Astrocyte (in vitro differentiated cells and primary cell): Measurements from ENCODE around the gene PTPRN2. TPM values are rescaled to one million over a fixed set of nuclear protein-coding genes. Genes with fewer than 3 reads are reported as not detected.

Experiments used
- DNase-seq: peaks from one replicate; pipeline ENCODE4 v3.0.0-alpha.2; 2010; ENCODE audit warnings: low read depth
- FAIRE-seq: peaks from 2 replicates; lab custom pipeline; 2011; peaks lifted over from hg19 to GRCh38; lab: Jason Lieb, UNC
- H2AFZ ChIP-seq: 2 replicates; pipeline ENCODE4 v1.6.0; 2012; ENCODE audit warnings: low read depth, low read length, inconsistent platforms
- H3K27ac ChIP-seq: 2 replicates; pipeline ENCODE4 v1.5.1; 2011; ENCODE audit warnings: low read depth, low read length, inconsistent platforms
- H3K27me3 ChIP-seq: 2 replicates; pipeline ENCODE4 v1.6.0; 2011; ENCODE audit warnings: low read length, inconsistent platforms; ENCODE audit not compliant: insufficient read depth
- H3K36me3 ChIP-seq: 2 replicates; pipeline ENCODE4 v1.5.1; 2011; ENCODE audit warnings: low read length, inconsistent platforms; ENCODE audit not compliant: insufficient read depth
- H3K4me1 ChIP-seq: 2 replicates; pipeline ENCODE4 v1.5.1; 2011; ENCODE audit warnings: low read length, inconsistent platforms; ENCODE audit not compliant: insufficient read depth
- H3K4me2 ChIP-seq: 2 replicates; pipeline ENCODE4 v1.6.0; 2012; ENCODE audit warnings: low read length, inconsistent platforms
- H3K4me3 ChIP-seq: 2 replicates; pipeline ENCODE4 v1.5.1; 2011; ENCODE audit warnings: low read depth, mild to moderate bottlenecking, low read length, inconsistent platforms; ENCODE audit not compliant: insufficient read depth
- H3K79me2 ChIP-seq: 2 replicates; pipeline ENCODE4 v1.6.0; 2012; ENCODE audit warnings: mild to moderate bottlenecking, low read length, inconsistent platforms; ENCODE audit not compliant: insufficient read depth
- H3K9ac ChIP-seq: 2 replicates; pipeline ENCODE4 v1.6.0; 2012; ENCODE audit warnings: mild to moderate bottlenecking, low read length, inconsistent platforms
- H3K9me3 ChIP-seq: 2 replicates; pipeline ENCODE4 v1.5.1; 2012; ENCODE audit warnings: low read depth, mild to moderate bottlenecking, low read length, inconsistent platforms; ENCODE audit not compliant: insufficient read depth
- H4K20me1 ChIP-seq: 2 replicates; pipeline ENCODE4 v1.6.0; 2012; ENCODE audit warnings: low read length, inconsistent platforms; ENCODE audit not compliant: insufficient read depth
- H3K27ac Mint-ChIP-seq: one replicate; pipeline ENCODE4 v1.8.0; 2021; ENCODE audit warnings: mild to moderate bottlenecking, mixed read lengths; ENCODE audit not compliant: unreplicated experiment
- H3K27me3 Mint-ChIP-seq: one replicate; pipeline ENCODE4 v1.8.0; 2021; ENCODE audit warnings: low read depth, mixed read lengths; ENCODE audit not compliant: unreplicated experiment
- H3K36me3 Mint-ChIP-seq: one replicate; pipeline ENCODE4 v1.8.0; 2021; ENCODE audit warnings: low read depth, mixed read lengths; ENCODE audit not compliant: unreplicated experiment
- H3K4me1 Mint-ChIP-seq: one replicate; pipeline ENCODE4 v1.8.0; 2021; ENCODE audit warnings: low read depth, mixed read lengths; ENCODE audit not compliant: unreplicated experiment
- H3K4me3 Mint-ChIP-seq: one replicate; pipeline ENCODE4 v1.8.0; 2021; ENCODE audit warnings: mild to moderate bottlenecking, moderate library complexity, mixed read lengths; ENCODE audit not compliant: unreplicated experiment
- H3K9me3 Mint-ChIP-seq: one replicate; pipeline ENCODE4 v1.8.0; 2021; ENCODE audit warnings: mild to moderate bottlenecking, mixed read lengths; ENCODE audit not compliant: unreplicated experiment
- CTCF ChIP-seq: IDR thresholded peaks from 2 replicates; pipeline ENCODE4 v1.5.1; 2011; ENCODE audit warnings: low read depth, mild to moderate bottlenecking, inconsistent platforms, low read length, moderate library complexity; ENCODE audit not compliant: insufficient read depth
- EZH2 ChIP-seq: IDR thresholded peaks from 2 replicates; pipeline ENCODE4 v1.6.1; 2012; ENCODE audit warnings: mild to moderate bottlenecking, low read length, inconsistent platforms; ENCODE audit not compliant: insufficient read depth
- total RNA-seq: library from RNA; stranded (reverse); gene quantifications from 2 replicates; pipeline ENCODE4 v1.2.1, GENCODE V29; 2021

Gene PTPRN2
- total RNA-seq, 1 donor from 2014 or later, result 0.09 TPM

- Mint-ChIP-seq H3K27ac (no peak overlapping the region), H3K4me1 (no peaks in the 10 kb centered on the region), H3K9me3 (peaks cover 30% of the 10 kb centered on the region), H3K27me3 (no peaks in the 10 kb centered on the region), H3K36me3 (peaks cover 3% of the 10 kb centered on the region), H3K4me3 (no peak overlapping the region)
- TF ChIP-seq CTCF (no peak), EZH2 (no peak)
- no peaks in the 10 kb centered on the region for H3K27me3 ChIP-seq
- H3K4me1 ChIP-seq, result no peaks in the 10 kb centered on the region
- H3K36me3 ChIP-seq, result no peaks in the 10 kb centered on the region
- no peak overlapping the region for H2AFZ ChIP-seq
- H3K9ac ChIP-seq, result no peak overlapping the region
- no peak for FAIRE-seq
- H3K9me3 ChIP-seq, result peaks cover 8% of the 10 kb centered on the region
- no peak for DNase-seq
- no peak overlapping the region for H3K4me3 ChIP-seq
- no peaks in the 10 kb centered on the region for H4K20me1 ChIP-seq
- no peak overlapping the region for H3K4me2 ChIP-seq
- H3K79me2 ChIP-seq, result no peaks in the 10 kb centered on the region
- H3K27ac ChIP-seq, result no peak overlapping the region
Measured at GRCh38 chr7:157762824-157763223, 824.8 kb downstream of the PTPRN2 start.

- Mint-ChIP-seq H3K4me1 (no peaks in the 10 kb centered on the region), H3K27ac (no peak overlapping the region), H3K27me3 (no peaks in the 10 kb centered on the region), H3K9me3 (peaks cover 26% of the 10 kb centered on the region), H3K4me3 (no peak overlapping the region), H3K36me3 (peaks cover 3% of the 10 kb centered on the region)
- Histone ChIP-seq H3K27ac (no peak overlapping the region), H3K4me2 (no peak overlapping the region), H3K9me3 (peaks cover 6% of the 10 kb centered on the region), H2AFZ (no peak overlapping the region), H3K79me2 (no peaks in the 10 kb centered on the region), H3K4me3 (no peak overlapping the region), H3K27me3 (no peaks in the 10 kb centered on the region), H3K9ac (no peak overlapping the region), H3K36me3 (no peaks in the 10 kb centered on the region), H4K20me1 (no peaks in the 10 kb centered on the region), H3K4me1 (no peaks in the 10 kb centered on the region)
- DNase-seq, result no peak
- TF ChIP-seq CTCF (no peak), EZH2 (no peak)
- no peak for FAIRE-seq
Measured at GRCh38 chr7:157760004-157760730, 827.5 kb downstream of the PTPRN2 start.

DNA sequence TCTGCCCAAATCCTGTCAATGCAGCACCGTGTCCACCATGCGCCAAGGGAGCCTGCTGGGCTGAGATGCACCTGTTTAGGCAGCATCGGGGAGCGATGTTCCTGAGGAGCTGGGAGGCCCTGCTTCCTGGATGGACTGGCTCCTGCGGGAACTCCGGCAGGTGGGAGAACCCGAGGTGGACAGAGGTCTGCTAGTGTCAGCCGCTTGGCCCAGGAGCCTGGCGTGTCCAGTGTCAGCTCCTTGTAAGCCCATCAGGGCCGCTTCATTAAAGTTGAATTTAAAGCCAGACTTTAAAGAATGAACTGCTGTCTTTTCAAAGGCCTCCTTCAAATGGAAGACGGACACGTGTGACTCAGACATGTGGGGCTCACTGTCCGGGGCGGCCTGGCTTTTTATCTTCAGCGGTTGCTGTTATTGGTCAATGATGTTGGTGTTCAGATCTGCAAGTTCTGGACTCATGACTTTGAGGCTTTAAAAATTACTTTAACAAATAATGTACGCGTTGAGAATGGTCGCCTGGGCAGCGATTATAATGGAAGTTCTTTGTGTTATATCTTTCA, 828.3 kb downstream of the PTPRN2 start:
- Mint-ChIP-seq H3K9me3 (peaks cover 24% of the 10 kb centered on the region), H3K4me3 (no peak overlapping the region), H3K36me3 (peaks cover 3% of the 10 kb centered on the region), H3K4me1 (no peaks in the 10 kb centered on the region), H3K27ac (no peak overlapping the region), H3K27me3 (no peaks in the 10 kb centered on the region)
- Histone ChIP-seq H3K27me3 (no peaks in the 10 kb centered on the region), H3K4me2 (no peak overlapping the region), H3K4me1 (no peaks in the 10 kb centered on the region), H4K20me1 (no peaks in the 10 kb centered on the region), H3K36me3 (no peaks in the 10 kb centered on the region), H2AFZ (no peak overlapping the region), H3K79me2 (no peaks in the 10 kb centered on the region), H3K4me3 (no peak overlapping the region), H3K9me3 (no peaks in the 10 kb centered on the region), H3K9ac (no peak overlapping the region), H3K27ac (no peak overlapping the region)
- FAIRE-seq, result no peak
- TF ChIP-seq EZH2 (no peak), CTCF (no peak)
- DNase-seq, result no peak
